Stimulated activated CD8-positive, alpha-beta memory T cell treated with anti-CD3 and anti-CD28 coated beads, Interleukin-7, amount 100 ng/mL, for 48 hours (primary cell): ENCODE data around the gene CUTA.
"Not testable (repeated sequence)": the region's sequence is repeated elsewhere in the genome, so short reads cannot be mapped to it uniquely, and the experiment has no call there.

ENCODE experiments used
- DNase-seq, 2 donors: peaks; one replicate each; pipeline ENCODE4 v3.0.0-alpha.2; 2020; ENCODE audit warnings: low read depth in 1 of 2; ENCODE audit errors: extremely low read depth in 1 of 2

CUTA gene

DNA sequence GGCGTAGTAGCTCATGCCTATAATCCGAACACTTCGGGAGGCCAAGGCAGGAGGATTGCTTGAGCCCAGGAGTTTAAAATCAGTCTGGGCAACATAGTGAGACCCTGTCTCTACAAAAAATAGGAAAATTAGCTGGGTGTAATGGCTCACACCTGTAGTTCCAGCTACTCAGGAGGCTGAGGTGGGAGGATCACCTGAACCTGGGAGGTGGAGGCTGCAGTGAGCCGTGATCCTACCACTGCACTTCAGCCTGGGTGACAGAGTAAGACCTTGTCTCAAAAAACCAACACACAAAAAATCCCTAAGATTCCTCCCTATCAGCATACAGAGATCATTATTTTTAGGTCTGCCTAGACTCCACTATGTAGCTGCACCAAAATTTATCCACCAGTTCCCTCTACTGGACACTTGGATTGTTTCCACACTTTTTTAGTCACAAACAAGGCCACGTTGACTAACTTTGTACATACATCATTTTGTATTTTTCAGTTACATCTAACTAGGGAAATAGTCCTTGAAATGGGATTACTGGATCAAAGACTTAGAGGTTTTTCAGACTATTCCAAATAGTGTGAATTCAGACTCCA is 10.7 kb downstream of the CUTA start:
- DNase-seq, result no peak

DNA sequence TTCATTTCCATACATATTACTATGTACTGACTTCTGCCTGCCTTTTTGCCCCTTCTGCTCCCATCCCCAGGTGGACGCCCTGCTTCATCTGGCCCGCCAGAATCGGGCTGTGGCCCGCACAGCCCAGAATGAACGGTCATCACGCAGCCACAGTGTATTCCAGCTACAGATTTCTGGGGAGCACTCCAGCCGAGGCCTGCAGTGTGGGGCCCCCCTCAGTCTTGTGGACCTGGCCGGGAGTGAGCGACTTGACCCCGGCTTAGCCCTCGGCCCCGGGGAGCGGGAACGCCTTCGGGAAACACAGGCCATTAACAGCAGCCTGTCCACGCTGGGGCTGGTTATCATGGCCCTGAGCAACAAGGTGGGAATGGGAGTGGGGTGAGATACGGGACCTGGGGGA is 11.8 kb downstream of the CUTA start:
- DNase-seq, result no peak

DNA sequence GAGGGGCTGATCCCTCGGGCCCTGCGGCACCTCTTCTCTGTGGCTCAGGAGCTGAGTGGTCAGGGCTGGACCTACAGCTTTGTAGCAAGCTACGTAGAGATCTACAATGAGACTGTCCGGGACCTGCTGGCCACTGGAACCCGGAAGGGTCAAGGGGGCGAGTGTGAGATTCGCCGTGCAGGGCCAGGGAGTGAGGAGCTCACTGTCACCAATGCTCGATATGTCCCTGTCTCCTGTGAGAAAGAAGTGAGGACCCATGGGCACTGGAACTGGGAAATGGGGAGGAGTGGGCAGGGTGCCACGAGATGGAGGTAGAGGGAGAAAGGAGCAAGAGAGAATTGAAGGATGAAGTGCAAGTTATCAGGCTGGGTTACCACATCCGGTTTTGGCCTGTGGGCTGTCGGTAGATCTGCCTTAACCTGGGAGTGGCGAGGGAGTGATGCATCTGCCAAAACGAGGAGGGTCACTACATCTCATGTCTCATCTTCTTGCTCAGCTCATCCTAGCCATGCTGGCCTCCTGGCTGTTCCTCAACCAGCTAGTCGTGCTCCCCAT is 12.4 kb downstream of the CUTA start:
- no peak for DNase-seq

DNA sequence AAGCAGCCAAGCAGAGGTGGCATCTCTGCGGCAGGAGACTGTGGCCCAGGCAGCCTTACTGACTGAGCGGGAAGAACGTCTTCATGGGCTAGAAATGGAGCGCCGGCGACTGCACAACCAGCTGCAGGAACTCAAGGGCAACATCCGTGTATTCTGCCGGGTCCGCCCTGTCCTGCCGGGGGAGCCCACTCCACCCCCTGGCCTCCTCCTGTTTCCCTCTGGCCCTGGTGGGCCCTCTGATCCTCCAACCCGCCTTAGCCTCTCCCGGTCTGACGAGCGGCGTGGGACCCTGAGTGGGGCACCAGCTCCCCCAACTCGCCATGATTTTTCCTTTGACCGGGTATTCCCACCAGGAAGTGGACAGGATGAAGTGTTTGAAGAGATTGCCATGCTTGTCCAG is 13.0 kb downstream of the CUTA start:
- DNase-seq, result no peak

DNA sequence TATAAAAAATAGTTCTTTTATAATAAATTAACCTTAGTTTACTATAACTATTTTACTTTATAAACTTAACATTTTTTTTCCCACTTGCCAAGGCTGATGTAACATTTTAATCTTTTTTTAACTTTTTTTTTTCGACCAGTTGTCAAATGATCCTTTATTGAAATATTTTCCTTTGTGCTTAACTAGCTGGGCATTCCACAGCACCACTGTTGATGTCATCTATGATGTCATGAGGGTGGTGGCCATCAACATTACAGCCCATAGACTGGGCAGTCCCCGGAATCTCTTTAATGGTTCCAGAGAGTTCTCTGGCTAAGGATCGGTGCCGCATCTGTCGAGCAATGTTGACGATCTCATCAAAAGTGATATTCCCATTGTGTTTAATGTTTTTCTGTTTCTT is 18.0 kb downstream of the CUTA start:
- DNase-seq, result not testable (repeated sequence)

DNA sequence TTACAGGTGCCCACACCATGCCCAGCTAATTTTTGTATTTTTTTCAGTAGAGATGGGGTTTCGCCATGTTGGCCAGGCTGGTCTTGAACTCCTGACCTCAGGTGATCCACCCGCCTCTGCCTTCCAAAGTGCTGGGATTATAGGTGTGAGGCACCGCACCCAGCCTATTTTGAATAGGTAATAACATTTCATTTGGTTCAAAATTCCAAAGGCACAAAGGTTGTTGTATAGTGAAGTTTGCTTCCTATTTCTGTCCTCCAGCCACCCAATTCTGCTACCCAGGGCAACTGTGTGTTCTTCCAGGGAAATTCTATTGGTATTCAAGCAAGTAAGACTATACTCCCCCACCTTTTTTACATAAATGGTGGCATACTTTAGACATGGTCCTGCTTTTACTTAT is 19.3 kb downstream of the CUTA start:
- DNase-seq, result not testable (repeated sequence)

DNA sequence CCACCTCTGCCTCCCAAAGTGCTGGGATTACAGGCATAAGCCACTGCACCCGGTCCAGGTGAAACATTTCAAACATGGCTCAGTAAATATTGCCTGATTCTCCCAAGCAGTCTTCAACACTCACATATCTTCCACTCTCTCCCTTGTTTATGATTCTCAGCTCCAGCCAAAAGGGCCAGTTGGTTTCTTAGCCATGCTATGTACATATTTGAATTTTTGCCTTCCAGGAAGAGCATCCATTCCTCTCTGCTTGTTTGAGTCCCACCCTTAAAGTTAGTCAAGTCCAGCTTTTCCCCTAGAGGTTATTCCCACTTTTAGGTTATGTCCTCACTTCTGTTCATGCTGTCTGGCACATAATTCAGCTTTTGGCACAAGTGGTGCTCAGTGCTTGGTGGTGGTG is 20.4 kb downstream of the CUTA start:
- no peak for DNase-seq

DNA sequence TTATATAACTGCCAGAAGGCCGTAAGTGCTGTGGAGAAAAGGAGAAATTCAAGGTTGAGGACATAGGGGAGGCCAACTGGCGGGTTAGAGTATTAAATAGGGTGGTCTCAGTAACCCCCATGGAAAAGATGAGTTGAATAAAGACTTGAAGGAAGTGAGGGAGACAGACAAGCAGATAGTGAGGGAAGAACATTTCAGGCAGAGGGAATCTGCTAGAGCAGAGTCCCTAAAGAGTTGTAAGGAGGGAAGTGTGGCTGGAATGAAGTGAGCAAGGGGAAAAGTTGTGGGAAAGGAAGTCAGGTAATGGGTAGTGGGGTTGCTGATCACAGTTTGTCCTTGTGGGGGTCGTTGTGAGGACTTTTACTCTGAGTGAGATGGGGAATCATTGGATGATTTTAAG is 24.9 kb downstream of the CUTA start:
- DNase-seq, result no peak

DNA sequence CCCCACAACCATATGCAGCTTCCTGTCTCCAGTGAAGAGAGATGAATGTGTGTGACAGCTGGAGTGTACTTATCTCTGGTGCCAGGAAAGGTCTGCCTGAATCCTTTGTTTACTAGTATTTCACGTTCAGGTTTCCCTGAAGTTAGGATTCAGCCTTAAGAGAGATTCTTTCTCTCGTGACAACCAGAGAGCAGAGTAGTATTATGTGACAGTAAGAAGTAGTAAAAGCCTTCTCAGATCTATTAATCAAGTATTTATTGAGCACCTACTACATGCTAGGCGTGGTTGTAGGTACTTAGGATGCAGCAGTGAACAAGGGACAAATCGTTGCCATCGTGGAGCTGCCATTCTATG is 25.3 kb downstream of the CUTA start:
- no peak for DNase-seq

DNA sequence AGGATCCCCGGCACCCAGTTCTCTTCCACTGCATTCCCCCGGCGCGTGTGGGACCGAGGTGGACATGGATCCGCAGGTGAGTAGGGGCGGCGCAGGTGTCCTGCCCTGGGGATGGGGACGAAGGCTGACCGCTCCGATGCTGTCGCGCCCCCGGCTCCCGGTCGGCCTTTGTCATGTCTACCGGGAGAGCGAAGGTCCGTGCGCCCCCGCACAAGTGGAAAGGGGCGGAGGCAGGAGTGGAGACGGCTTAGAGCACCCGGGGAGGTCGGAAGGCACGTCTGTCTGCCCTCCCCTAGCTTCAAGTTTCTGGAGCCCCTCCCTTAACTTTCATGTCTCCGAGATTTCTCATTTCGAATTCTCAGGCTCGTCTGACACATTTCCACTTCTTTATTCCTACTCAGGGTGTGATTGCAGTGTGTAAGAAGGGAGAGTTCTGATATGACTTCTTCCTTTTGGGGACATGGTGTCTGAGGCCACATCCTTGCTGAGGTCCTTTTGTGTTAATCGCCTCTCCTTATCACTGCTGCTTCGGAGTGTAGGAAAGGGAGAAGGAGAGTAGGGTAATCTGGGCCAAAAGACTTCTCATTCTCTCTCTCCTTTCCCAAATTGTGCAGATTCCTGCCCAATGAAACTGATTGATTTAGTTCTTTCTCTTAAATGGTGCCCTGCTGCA is 25.8 kb downstream of the CUTA start:
- DNase-seq, result peak in 1 of 2 donors; percentile 52

DNA sequence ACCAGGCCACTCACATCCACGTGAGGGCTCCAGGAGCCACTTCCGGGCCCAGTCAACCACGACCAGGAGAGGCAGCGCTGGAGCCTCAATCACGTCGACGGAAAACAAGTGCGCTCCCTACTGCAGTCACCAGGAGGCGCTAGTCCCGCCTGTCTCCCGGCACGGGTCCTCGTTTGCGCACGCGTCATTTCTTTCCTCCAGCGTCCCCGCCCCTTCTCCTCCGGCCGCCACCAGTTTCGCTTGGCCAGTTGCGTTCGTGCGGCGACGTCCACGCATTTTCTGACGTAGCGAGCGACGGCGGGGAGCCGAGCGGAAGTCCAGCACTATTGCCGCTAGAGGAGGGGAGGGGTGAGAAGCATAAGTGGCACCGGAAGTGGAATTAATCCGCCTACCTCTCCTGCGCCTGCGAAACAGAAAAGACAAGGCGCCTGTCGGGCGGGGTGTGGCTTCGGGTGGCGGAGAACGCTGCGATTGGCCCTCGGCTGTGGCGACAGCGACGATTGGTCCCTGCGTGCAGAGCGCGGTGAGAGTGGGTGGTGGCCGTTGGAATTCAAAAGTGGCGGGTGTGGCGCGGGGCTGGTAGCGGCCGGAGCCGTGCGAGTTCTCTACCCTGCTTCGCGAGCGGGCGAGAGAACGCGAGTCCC is 26.5 kb downstream of the CUTA start, which contains the start of gene KIFC1:
Gene KIFC1 (plus strand): TSS at position 546 of the 644 bp plus-strand sequence. CDS start 163 bp downstream, outside the sequence.
- DNase-seq, result peak; percentile 98 to 99

DNA sequence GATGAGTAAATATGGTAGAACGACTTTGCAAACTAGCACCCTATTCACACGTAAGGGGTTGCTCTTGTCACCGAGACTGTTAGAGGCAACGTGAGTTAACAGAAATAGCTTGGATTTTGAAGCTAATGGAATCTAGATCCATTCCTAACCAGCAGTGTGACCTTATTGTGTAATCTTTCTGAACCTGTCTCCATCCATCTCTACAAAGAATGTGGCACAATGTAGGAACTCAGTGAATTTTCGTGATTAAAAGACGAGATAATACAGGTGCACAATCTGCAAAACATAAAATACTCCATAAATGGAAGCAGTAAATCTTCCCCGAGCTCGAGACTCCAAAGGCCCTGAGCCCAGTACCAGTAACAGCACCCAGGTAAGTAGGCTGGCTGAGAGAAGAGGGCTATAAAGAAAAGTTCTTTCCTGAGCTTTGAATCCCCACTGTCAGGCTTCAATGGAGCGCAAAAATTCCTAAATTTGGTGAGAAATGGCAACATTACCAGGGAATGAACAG is 27.1 kb downstream of the CUTA start:
- no peak for DNase-seq

DNA sequence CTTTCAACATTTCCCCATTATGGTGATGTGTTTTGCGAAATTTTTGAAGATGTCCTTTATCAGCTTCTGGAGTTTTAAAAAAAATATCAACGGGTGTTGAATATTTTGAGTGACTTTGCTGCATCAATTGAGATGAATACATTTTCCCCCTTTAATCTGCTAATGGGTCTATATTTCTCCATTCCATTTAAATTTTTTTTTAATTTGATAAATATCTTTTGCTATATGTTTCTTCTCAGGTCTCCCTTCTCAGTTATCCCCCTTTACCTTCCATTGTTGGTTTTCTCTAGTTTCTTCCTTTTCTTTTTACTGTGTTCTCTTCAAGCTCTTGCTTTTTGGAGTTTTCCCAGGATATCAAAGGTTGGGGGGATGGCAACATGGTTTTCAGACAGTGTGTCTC is 27.7 kb downstream of the CUTA start:
- DNase-seq, result no peak

DNA sequence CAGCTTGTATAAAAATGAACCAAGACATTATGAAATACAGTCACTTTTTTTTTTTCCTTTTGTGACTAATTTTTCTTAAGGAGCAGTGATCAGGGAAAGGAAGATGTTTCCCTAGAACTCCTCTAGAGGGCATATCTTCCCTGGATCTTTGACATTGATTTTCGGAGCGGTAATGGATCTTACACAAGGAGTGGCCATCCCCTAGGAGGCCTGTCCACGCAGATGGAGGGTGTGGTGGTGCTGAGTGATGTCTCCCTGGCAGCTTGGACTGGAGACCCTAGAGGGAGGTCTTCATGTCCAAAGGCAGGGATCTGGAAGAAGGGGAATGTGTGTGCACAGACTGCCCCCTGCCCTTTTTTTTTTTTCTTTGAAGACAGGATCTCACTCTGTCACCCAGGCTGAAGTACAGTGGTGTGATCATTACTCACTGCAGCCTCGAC is 33.3 kb downstream of the CUTA start:
- no peak for DNase-seq

DNA sequence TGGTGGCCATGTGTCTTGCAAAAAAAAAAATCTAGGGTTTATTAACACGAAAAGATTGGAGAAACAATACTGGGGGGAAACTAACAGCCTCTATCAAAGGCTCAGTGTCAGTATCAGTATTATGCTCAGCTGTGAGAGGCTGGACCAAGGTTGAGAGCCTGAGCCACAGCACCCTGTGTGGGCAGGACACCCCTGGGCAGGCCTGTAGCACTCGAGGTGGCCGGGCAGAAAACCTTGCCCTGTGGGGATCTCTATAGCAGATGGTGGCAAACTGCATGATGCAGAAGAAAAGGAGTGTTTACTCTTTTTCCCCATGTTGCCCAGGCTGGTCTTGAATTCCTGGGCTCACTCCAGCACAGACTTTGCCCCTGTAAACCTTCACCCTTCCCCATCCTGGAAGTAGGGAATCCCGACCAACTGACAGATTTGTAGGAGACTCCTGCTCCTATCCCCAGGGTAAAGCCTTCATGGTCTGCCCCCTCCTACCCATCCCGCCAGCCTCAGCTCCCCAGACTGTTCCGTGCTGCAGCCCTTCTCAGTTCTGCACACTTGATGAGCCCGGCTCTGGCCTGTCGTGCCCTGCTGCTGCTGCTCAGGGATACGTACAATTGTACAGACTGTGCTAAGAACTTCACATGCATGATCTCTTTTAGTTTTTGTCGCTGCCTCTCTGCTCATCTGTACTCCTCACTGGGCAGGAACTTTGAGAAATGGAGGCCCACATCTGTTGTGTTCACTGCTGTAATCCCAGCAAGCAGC is 34.3 kb downstream of the CUTA start:
- no peak for DNase-seq

DNA sequence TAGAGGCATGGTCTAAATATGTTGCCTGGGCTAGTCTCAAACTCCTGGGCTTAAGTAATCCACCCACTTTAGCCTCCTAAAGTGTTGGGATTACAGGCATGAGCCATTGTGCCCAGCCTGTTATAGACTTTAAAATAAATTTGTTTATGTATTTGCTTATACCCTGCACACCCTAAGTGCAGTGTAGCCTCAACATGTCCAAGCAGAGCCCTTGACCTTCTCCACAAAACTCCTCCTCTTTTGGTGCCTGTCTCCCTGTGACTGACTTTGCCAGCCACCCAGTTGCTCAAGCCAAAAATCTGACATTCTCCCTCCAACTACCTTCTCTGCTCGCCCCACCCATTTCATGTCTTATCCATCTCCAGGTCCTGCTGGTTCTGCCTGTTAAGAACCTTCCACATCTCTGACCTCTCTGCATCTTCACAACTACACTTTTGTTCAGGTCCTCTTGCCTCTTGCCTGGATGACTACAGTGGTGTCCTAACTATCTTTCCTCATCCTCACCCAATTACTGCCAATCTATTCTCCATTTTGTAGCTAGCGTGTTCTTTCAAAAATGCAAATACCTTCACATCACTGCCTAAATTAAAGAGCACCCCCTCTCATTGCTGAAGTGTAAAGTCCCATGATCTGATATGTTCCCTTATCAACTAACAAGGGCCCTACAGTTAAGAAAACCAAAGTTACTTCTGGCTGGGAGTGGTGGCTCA is 37.5 kb downstream of the CUTA start:
- no peak for DNase-seq

DNA sequence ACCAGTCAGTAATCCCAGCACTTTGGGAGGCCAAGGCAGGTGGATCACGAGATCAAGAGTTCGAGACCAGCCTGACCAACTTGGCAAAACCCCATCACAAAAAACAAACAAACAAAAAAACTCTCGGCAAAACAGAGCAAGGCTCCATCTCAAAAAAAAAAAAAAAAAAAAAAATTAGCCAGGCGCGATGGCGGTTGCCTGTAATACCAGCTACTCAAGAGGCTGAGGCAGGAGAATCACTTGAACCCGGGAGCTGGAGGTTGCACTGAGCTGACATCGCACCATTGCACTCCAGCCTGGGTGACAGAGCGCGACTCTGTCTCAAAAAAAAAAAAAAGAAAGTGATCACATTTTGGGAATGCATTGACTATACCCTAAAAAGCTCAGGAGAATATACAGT is 38.7 kb downstream of the CUTA start:
- DNase-seq, result not testable (repeated sequence)

DNA sequence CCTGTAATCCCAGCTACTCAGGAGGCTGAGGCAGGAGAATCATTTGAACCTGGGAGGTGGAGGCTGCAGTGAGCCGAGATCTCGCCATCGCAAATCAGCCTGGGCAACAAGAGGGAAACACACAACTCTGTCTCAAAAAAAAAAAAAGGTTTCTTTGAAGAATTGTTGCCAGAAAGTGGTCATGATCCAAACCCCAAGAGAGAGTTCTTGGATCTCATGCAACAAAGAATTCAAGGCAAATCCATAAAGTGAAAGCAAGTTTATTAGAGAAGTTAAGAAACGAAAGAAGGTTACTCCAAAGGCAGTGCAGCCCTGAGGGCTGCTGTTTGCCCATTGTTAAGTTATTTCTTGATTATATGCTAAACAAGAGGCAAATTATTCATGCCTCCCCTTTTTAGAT is 40.7 kb downstream of the CUTA start:
- no peak for DNase-seq

DNA sequence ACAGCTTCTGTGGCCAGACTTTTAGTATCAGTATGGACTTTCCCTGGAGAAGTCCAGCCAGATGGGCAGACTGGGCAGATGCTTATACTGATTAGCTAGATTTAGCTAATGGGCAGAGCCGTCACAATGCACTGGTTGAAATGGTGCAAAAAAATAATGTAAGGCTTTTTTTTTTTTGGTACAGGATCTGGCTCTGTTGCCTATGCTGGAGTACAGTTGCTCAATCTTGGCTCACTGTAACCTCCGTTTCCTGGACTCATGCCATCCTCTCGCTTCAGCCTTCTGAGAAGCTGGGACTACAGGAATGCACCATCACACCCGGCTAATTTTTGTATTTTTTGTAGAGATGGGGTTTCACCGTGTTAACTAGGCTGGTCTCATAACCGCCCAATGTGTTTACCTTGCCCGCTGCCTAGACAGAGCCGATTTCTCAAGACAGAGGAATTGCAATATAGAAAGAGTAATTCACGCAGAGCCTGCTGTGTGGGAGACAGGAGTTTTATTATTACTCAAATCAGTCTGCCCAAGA is 42.7 kb downstream of the CUTA start:
- DNase-seq, result no peak
